ENCODE data around the gene NFIB.

Gene NFIB

DNA sequence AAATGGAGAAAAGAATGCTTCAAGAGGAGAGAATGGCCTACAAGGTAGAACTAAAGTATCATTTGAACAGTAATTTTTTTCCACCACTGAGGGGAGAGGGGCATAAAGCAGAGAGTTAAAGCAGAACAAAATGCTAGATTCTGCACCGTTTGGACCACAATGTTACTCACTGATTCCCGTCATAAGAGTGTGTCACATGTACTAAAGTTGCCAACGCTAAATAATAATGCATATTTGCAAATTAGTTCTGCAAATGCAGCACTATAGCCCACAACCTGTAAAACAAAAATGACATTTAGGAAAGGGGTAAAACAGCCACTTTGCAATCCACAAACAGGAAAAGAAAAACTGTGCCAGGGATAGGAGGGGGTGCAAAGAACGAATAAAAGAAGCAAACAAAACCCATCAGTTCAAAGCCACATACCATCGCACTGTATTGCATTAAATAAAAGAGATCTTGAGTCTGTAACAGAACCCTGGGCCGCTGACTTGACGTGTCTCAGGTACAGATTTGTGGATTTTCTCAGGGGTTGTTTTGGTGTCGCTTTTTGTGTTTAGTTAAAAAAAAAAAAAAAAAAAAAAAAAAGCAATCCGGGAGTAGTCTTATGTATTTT lies 7.7 kb upstream of the NFIB start:
- DNase-seq (ENCODE audit: low read depth in 2 of 2, low spot score in 1 of 2) = no peak

DNA sequence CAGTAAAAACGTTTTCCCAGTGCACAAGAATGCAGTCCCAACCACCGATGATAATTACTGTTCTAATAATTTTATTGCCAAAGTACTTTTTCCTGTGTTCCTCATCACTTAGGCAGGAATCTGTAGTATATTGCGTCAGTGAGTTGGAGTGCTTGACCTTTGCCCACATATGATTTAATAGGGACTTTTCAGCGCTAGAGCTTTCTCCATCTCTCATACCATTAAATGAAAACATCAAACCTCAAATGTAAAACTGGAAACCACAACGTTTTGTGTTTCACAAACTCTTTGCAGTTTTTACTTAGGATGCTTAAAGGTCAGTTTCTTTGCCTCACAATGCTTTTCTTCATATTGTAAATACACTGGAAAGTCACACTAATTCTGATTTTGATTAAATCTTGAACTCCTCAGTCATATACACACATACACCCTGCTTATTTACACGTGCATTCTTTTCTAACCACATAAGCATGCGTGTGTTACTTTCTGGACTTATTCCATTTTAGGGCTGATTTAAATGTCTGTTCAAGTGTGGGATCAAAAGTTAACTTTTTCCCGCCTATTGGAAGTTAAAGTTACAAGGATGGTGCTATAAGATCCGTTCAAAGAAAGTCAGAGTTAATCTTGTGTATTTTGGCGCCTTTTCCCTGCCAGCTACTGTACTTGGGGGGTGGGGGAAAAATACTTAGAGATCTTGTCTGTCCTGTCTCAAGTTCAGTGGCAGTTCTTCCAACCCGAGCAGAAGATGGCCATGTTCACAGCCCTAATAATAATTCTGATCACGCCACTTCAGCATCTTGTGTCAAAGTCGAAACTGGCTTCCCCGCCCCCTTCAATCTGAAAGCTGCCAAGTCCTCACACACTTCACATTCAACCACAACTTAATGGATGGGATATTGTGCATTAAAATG lies 6.6 kb upstream of the NFIB start:
- DNase-seq (ENCODE audit: low read depth in 2 of 2, low spot score in 1 of 2) = no peak

DNA sequence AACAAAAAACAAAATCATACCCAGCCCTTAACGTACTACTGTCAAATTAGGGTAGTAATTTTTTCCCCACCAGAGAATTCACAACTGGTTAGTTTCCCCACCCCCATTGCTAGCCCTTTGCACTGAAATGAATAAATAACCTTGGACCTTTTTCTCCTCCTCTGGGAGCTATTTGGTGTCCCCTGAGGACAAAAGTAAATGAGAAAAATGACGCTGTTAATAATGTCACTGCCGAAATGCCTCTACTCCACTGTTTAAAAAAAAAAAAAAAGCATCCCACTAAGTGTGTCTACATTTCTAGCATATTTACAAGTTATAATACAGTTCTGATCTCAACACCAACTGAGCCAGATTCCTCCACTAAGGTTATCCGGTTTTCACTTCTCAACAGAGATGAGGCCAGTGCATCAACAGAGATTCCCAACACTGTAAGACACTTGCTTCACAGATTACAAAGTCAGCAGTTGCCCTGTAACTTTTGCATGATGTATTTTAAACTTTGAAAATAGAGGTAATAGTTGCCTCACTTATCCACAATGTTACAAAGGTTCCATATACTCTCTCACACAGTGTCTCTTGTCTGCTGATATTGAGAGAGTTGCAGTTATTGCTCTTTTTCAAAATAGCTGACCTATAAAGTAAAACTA lies 5.1 kb upstream of the NFIB start:
- no peak for DNase-seq (ENCODE audit: low read depth in 2 of 2, low spot score in 1 of 2)

DNA sequence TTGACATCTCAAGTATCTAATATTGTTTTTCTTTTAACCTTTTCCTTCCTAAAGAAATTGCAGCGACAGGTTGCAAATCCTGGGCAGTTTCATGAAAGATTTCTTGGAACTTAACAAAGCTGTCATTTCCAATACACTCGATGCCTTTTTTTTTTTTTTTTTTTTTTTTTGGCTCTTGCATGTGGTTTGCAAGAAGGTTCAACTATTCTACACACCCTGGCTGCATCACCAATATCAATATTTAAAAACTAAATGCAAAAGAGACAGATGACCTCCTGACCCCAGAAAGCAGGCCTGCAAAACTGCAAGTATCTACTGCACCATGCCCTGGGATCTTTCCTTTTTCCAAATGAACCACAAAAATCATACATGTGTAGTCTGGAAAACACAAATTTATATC lies 4.4 kb upstream of the NFIB start:
- no peak for DNase-seq (ENCODE audit: low read depth in 2 of 2, low spot score in 1 of 2)

DNA sequence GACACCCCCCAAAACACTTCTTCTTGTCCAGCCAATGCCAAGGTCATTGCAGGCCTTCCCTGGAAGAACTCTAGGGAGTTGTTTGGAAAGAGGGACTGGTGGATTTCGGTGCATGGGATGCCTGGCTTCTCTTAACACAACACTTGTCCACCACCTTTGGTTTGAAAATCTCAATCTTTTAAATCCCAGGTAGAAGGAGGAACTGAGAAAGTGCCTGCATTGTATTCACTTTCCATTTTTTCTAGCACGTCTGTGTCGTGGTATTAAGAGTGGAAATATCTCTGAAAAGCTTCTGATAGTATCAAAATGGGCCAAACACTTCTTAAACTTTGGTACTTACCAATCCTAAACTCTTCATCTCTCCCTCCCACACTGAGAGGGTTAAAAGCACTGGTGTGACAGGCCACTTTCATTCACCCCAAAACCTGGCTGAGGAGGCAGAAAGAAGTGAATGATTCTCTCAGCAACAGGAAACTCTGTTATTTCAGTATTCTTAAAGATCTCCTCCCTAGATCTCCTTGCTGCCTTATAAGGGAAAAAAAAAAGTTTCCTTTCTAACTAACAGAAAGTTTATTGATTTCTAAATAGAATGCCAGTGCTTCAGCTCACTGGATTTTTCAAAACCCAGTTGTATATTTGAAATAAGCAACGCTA lies 3.9 kb upstream of the NFIB start:
- DNase-seq (ENCODE audit: low read depth in 2 of 2, low spot score in 1 of 2) = no peak

DNA sequence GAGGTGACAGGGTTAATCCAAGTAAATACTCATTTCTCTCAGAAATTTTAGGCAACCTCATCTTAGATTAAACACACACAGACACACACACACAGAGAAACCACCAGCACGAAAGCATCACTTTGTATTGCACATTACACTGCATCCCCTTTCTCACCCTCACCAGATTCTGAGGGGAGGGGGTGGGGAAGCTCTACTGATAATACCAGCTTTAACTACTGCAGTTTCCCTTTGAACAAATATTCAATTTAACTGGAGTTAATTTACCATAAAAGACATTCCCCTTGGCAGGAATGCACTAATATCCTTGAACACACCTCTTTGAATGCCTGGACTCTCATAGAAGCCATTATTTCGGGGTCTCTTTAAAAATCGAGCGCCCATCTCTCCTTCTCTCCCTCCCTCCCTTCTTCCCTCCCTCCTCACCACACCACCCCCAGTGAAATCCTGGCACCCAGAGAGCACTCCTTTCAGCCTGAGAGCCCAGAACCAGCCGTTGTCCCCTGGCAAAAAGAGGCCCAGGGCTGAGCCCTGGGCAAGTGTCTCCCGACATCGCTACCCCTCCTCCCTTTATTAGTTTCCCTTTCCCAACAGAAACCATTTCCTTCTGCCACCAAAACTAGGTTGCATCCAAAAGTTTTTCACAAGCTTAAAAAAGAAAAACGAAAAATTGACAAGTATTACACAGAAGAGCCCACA lies 2.8 kb upstream of the NFIB start:
- DNase-seq (ENCODE audit: low read depth in 2 of 2, low spot score in 1 of 2) = no peak

DNA sequence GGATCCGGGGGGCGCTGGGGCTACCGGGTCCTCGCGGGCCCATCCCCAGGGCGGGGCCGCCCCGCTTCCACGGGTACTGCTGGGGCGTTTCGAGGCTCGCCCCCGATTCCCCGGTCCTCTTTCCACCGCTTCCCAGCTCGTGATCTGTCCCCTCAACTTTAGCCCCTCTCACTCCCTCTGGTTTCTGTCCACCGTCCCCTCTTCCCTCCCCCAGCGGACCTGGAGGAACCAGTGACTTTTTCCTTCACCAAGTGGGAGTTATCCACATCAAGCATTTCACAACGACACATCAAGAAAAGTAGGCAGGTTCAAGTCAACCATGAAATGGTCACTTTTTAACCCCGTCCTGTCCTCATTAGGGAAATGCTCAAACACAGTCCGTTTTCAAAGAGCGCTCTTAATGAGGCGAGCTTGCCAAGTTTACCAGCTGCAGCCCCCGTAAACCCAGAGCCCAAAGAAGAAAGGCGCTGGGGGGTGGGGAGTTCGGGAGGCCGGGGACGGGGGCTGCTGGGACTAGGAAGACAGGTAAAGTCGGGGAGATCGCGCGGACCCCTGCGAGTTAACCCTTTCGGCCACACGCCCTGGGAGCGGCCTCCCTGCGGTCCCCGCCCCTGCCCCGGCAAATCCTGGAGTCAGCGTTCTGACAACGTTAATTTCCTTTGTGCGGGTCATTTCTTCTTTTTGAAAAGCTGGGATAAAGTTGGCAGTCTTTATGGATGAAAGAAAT lies 2.1 kb upstream of the NFIB start:
- no peak for DNase-seq (ENCODE audit: low read depth in 2 of 2, low spot score in 1 of 2)

DNA sequence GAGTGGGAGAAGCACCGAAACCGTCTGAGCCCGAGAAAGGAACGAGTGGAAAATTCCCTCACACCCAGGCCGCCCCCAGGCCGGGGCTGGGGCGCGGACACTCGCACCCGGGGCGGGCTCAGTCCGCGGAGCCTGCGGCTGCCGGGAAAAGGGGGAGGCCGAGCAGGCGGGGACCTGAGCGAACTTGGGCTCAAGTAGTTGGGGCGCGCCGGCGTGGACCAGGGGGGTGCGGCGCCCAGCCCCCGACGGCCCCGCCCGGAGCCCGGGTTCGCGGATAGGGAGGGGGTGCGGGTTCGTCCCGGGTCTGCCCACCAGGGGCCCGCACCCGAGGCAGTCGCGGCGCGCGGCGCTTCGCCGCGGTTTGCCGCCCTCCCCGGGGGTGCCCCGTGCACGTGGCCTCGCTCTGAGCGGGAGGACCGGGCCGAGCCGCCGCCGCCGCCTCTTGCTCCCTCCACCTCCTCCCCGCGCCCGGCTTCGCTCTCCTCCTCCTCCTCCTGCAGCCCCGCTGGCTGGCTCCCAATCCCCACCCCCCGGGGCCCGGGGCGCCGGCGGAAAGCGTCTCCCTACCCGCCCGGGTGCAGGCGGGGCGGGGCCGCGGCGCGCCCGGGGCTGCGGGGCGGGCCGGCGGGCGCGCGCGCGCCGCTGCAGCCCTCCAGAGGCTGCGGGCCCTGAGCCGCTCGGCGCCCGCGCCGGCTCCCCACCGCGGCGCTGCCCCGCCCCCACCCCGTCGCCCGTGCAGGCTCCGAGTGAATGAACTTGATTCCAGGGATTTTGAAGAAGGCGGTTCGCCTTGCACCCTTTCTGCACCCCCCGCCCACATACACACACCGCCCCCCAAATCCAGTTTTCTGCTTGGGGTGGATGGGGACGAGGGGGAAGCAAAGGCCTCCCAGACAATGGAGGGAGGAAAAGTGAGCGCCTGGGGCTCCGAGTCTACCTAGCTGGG lies 1.3 kb upstream of the NFIB start:
- DNase-seq (ENCODE audit: low read depth in 2 of 2, low spot score in 1 of 2) = no peak

DNA sequence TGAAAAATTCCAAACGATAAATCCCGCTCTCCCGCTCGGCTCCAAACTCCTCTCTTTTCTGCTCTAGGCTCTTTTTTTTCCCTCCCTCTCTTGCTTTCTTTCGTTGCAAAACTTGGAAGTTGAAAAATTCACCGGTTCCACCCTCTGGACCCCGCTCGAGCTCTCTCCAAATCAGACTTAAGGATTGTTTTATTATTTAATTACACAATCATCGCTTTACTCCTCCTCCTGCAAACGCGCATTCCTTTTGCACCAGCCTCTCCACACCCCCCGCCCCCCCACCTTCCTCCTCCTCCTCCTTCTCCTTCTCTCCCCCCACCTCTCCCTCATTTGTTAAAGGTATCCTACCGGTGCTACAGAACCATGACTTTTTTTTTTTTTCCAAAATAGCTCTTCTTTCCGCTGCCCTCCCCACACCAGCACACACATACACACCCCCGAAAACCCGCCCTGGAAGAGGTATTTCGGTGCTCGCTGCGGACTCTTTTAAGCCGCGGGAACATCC lies 535 bp upstream of the NFIB start:
- DNase-seq (ENCODE audit: low read depth in 2 of 2, low spot score in 1 of 2) = no peak

DNA sequence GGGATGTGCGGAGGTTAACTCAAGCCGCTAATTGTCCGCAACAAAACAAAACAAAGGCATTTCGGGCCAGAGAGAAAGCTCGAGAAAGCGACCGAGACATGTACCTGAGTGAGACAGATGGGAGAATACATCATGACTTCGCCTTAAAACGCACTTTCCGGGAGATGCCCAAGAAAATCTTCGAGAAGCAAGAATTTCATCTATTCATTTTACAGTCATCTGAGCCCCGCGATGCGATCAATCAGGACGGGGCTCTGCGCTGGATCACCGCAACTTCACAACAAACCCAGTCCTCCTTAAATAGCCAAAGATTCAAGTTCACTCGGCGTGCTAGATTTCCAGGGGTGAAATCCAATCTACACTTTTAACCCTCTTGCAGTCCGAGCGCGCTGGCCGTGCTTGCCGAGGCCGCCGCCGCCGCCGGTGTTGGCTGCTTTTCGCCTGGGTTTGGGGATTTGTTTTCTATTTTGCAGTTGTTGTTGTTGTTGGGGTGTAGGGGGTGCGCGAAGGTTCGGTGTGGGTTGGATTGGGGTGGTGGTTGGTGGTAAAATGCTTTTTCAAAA lies 482 bp downstream of the NFIB start:
- DNase-seq (ENCODE audit: low read depth in 2 of 2, low spot score in 1 of 2) = no peak

DNA sequence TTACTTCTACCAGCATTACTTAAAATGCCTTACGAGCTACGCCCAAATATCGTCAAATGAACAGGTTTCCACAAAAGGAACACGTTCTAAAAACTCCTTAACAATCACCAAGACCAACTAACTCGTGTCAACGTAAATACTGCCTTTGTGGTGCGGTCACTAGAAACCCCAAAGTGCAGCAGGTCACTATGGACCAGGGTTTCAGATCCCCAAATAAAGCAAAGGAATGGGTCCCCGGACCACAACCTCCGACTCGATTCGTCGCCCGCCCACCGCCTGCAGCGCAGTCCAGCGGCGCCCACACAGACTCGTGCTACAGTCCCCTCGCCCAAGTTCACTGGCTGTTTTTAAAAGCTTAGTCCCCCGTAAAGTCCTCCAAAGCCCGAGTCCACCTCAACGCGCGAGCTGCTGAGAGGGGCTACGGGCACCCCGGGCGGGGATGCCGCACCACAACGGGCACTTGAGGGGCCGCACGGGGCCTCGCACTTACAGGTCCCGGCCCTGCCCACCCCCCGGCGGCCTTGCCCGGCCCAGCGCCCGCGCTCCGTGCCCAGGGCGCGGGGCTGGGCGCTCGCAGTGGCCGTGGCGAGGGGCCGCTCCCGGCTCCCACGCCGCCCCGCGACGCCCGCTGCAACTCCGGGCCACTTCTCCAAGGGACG lies 1.1 kb downstream of the NFIB start:
- DNase-seq (ENCODE audit: low read depth in 2 of 2, low spot score in 1 of 2) = no peak

DNA sequence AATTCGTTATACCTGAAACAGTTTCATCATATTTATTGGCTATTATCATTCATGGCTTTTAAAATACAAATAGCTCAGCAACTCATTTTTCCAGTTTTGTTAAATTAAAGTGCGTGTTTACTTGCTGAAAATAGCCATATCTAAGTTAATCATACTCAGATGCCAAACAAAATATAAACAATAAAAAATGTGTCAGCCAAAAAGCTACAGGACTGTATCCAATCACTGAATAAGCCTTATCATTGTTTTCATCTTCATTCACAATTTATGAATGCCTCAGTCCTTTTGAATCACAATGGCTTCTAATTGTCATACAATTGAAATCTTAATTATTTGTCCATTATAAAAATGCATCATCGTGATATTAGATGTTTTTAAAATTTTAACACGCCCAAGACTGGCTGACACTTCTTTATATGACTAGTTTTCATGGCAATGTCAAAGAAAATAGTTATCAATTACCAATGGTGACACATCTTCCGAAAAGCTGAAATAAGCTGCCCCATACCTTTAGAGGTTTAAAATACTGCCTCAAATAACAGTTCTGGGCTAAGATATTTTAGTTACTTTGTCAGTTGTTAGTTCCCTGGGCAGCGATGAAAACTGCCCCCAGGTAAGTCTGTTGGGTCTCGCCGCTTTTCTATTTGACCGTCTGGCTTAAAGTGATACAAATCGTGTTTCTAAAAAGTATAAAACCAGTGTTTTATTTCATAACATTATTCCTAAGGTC lies 1.8 kb downstream of the NFIB start:
- no peak for DNase-seq (ENCODE audit: low read depth in 2 of 2, low spot score in 1 of 2)

DNA sequence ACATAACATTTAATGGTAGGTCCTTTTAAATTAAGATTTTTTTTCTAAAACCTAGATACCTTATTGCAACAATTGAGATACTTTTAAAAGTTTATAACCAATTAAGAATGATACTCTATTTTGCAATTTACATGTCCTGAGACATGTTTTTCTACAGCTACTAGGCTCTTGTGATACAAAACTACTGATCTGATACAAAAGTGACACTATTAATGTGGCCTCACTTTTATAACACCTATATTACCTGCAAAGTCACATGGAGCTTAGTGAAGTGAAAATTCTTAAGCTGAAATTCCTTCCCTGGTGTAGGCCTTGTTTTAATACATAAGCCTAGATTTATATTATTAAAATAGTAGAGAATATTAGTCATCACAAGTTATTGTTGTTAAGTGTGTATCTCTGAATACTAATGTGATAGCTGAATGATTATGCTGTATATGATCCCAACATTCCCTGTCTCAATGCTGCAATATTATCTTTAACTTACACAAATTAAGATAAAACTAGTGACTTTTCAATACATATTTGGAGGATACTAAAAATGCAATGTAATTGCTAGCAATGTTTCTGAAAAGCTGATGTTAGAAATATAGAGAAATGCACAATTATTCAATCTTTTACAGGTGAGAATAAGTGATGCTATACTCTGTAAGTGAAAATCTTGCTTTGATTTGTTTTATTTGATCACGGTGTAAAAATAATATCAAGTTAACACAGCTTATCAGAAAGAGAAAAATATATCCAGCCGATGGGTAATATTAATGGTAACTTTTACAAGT lies 2.6 kb downstream of the NFIB start:
- no peak for DNase-seq (ENCODE audit: low read depth in 2 of 2, low spot score in 1 of 2)

DNA sequence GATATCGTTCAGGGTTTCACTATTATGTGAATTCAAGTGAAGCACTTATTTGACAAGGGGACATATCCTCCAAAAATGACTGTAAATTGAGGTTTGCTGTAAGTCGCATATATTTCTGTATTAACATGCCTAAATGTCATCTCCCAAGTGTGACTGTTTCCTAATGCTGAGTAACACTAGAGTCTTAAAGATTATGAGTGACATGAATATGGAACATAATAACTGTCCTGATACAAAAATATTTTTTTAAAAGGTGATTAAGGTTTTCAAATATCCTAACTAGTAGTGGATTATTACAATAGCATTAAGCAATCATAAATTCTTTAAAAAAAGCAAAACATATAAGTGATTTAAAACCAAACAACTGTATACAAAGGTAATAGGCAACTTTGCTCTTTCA lies 3.6 kb downstream of the NFIB start:
- DNase-seq (ENCODE audit: low read depth in 2 of 2, low spot score in 1 of 2) = no peak

DNA sequence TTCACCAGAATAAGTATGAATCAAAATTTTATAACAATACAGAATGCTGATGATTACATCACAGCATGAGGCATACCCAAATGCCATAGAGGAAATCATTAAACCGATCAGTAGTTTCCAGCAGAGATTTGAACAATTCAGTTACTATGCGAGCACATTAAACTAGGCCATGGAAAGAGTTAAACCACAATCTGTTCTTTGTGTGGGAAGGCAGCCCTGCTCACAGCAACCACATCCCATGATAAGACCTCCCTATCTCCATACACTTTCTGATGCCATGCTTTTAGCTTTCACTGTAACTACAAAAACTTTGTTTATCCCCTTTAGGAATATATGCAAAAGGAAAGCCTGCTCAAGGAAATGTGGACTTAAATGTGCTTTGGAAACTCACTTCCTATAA lies 4.5 kb downstream of the NFIB start:
- DNase-seq (ENCODE audit: low read depth in 2 of 2, low spot score in 1 of 2) = no peak

DNA sequence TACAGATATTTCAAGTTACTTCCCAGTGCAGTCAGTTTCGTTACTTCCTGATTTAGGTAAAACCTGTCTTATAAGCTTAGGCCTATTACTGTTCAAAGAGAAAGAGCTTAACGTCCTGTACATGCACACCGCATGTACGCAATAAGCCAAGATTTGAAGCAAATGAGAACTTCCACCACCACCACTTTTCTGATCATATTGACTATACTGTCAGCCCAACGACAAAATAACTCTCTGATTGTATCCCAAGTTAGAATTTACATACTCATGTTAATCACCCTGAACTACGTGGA lies 5.1 kb downstream of the NFIB start:
- DNase-seq (ENCODE audit: low read depth in 2 of 2, low spot score in 1 of 2) = no peak

Measured in stimulated activated CD8-positive, alpha-beta memory T cell treated with anti-CD3 and anti-CD28 coated beads, Interleukin-4, amount 100 ng/mL, for 1 hour (primary cell).